K562 (cell line): ENCODE data around the gene GAB1. TPM values are rescaled to one million over a fixed set of nuclear protein-coding genes. Genes with fewer than 3 reads are reported as not detected.

Source experiments
- ATAC-seq: fragments of 200-7000 bp; cut with Tn5 transposase; 3 replicates; pipeline ENCODE4 v1.9.1; 2020; ENCODE audit warnings: moderate library complexity
- BruUV-seq: library from RNA; stranded (reverse); fragments of 400-500 nt; replicated peaks from 2 replicates; lab custom pipeline; 2021; lab: Mats Ljungman, UMichigan
- CTCF ChIA-PET: fragments of 300-600 bp; formaldehyde crosslinking; extraction: SDS; loops from one replicate; lab custom pipeline; 2021; ENCODE audit warnings: low intra/inter-chr PET ratio; lab: Yijun Ruan, JAX
- POLR2A ChIA-PET: fragments of 300-600, 350-650 bp; sonication (Branson Sonifier 250); formaldehyde crosslinking; extraction: SDS; loops from one replicate; lab custom pipeline; 2021; ENCODE audit warnings: antibody characterized with exemption, inconsistent platforms; lab: Yijun Ruan, JAX
- DNase-seq, 4 experiments: peaks; one replicate each; pipeline versions ENCODE4 v3.0.0 to v3.0.0-alpha.2; 2011 to 2018; ENCODE audit warnings: low spot score in 3 of 4, mixed read lengths in 3 of 4; ENCODE audit errors: extremely low read depth in 1 of 4
- FAIRE-seq: peaks from 2 replicates; lab custom pipeline; 2011; peaks lifted over from hg19 to GRCh38; lab: Jason Lieb, UNC
- H2AFZ ChIP-seq: 2 replicates; pipeline ENCODE4 v1.6.0; 2011; ENCODE audit warnings: low read depth, low read length, control low read depth, inconsistent platforms
- H3K27ac ChIP-seq: fragments of 200-600 bp; 3 replicates; pipeline ENCODE4 v1.8.0; 2011; ENCODE audit warnings: low read depth, mild to moderate bottlenecking, control low read depth, inconsistent platforms, low read length, moderate library complexity, mixed read lengths; ENCODE audit errors: extremely low read depth
- H3K27me3 ChIP-seq, 2 experiments: fragments of 300-600 bp in 1 of 2; 2 replicates in 1 of 2; 3 replicates in 1 of 2; pipeline versions ENCODE4 v1.6.0 to v1.8.0; 2011; ENCODE audit warnings: inconsistent platforms in 2 of 2, low read length in 2 of 2, mild to moderate bottlenecking in 1 of 2, mixed read lengths in 1 of 2, moderate library complexity in 1 of 2; ENCODE audit not compliant: control insufficient read depth in 2 of 2, insufficient read depth in 2 of 2
- H3K36me3 ChIP-seq: fragments of 300-600 bp; 3 replicates; pipeline ENCODE4 v1.8.0; 2011; ENCODE audit warnings: mild to moderate bottlenecking, low read length, inconsistent platforms; ENCODE audit not compliant: control insufficient read depth, insufficient read depth
- H3K4me1 ChIP-seq, 2 experiments: fragments of 200-600 bp in 1 of 2; replicated peaks in 1 of 2; 2 replicates in 1 of 2; 3 replicates in 1 of 2; pipeline versions ENCODE4 v1.5.1 to v1.8.0; 2011; ENCODE audit warnings: inconsistent platforms in 2 of 2, low read length in 2 of 2, mild to moderate bottlenecking in 1 of 2, mixed read lengths in 1 of 2, moderate library complexity in 1 of 2; ENCODE audit not compliant: control insufficient read depth in 2 of 2, insufficient read depth in 2 of 2
- H3K4me2 ChIP-seq: 2 replicates; pipeline ENCODE4 v1.6.1; 2011; ENCODE audit warnings: low read length, control low read depth, inconsistent platforms, mixed read lengths; ENCODE audit not compliant: insufficient read depth
- H3K4me3 ChIP-seq: fragments of 200-600 bp; sonication (generic), shearing (Covaris generic); 2 replicates; pipeline ENCODE4 v1.5.1; 2016; ENCODE audit warnings: control low read depth, inconsistent platforms
- H3K79me2 ChIP-seq: fragments of 200-600 bp; 3 replicates; pipeline ENCODE4 v1.8.0; 2011; ENCODE audit warnings: low read length, inconsistent platforms; ENCODE audit not compliant: control insufficient read depth, insufficient read depth
- H3K9ac ChIP-seq, 2 experiments: 2 replicates each; pipeline versions ENCODE4 v1.6.0 to v1.6.1; 2011; ENCODE audit warnings: low read depth in 2 of 2, low read length in 2 of 2, control low read depth in 1 of 2, inconsistent platforms in 1 of 2, mild to moderate bottlenecking in 1 of 2, mixed read lengths in 1 of 2; ENCODE audit not compliant: insufficient read depth in 1 of 2
- H3K9me1 ChIP-seq: one replicate; pipeline ENCODE4 v1.6.0; 2011; ENCODE audit warnings: inconsistent platforms, mild to moderate bottlenecking, low read length, moderate library complexity; ENCODE audit not compliant: control insufficient read depth, insufficient read depth
- H3K9me3 ChIP-seq: replicated peaks from 2 replicates; pipeline ENCODE4 v1.5.1; 2011; ENCODE audit warnings: low read depth, low read length, inconsistent platforms; ENCODE audit not compliant: control insufficient read depth, insufficient read depth
- H4K20me1 ChIP-seq: replicated peaks from 2 replicates; pipeline ENCODE4 v1.6.1; 2011; ENCODE audit warnings: low read length, inconsistent platforms, mixed read lengths; ENCODE audit not compliant: control insufficient read depth, insufficient read depth
- CBFA2T2 ChIP-seq: fragments of 450-650 bp; conservative IDR thresholded peaks from 2 replicates; pipeline ENCODE4 v1.6.1; 2017; ENCODE audit warnings: mild to moderate bottlenecking
- E2F4 ChIP-seq: sonication (generic); formaldehyde crosslinking; IDR thresholded peaks from 2 replicates; pipeline ENCODE4 v1.8.0; 2022; ENCODE audit warnings: mild to moderate bottlenecking, low read depth, missing genetic modification reagents
- GTF2B ChIP-seq: IDR thresholded peaks from 2 replicates; pipeline ENCODE4 v1.6.1; 2011; ENCODE audit not compliant: insufficient read length; ENCODE audit errors: extremely low read depth
- KDM2B ChIP-seq: fragments of 250-450 bp; sonication (Bioruptor Pico); IDR thresholded peaks from 2 replicates; pipeline ENCODE4 v1.8.0; 2021; ENCODE audit warnings: mild to moderate bottlenecking, moderate library complexity
- RAD51 ChIP-seq: fragments of 450-650 bp; IDR thresholded peaks from 2 replicates; pipeline ENCODE4 v1.7.1; 2016; ENCODE audit warnings: low read depth, mild to moderate bottlenecking, borderline replicate concordance
- SREBF1 ChIP-seq: fragments of 150-350 bp; IDR thresholded peaks from 2 replicates; pipeline ENCODE4 v1.6.1; 2014; ENCODE audit warnings: antibody characterized with exemption, low read depth, low read length, borderline replicate concordance
- TCF7 ChIP-seq: sonication (generic); IDR thresholded peaks from 2 replicates; pipeline ENCODE4 v1.6.1; 2016; ENCODE audit warnings: antibody characterized with exemption, borderline replicate concordance
- ZNF217 ChIP-seq: sonication (generic); formaldehyde crosslinking; IDR thresholded peaks from 2 replicates; pipeline ENCODE4 v1.8.0; 2022; ENCODE audit warnings: mild to moderate bottlenecking, missing genetic modification reagents
- WGBS: fragments of 100-300 bp; shearing (Covaris generic); methylation state at CpG from one replicate; pipeline ENCODE4 v1.1.6; 2016; ENCODE audit warnings: low coverage, mixed read lengths; ENCODE audit not compliant: insufficient coverage; ENCODE audit errors: missing lambda C conversion rate; 5-methylcytosine and 5-hydroxymethylcytosine counted together
- in situ Hi-C: fragments of 300-500 bp; cut with MboI; formaldehyde crosslinking; loops from 4 replicates; pipeline ENCODE4 v1.15.0; 2018; ENCODE audit warnings: inconsistent platforms, mixed read lengths
- intact Hi-C: fragments of 100-400 bp; cut with micrococcal nuclease; formaldehyde crosslinking; loops from 2 replicates; pipeline ENCODE4 v1.14.2; 2022
- polyA plus RNA-seq, 8 experiments: library from polyadenylated mRNA; depleted of rRNA in 4 of 8; stranded (reverse) in 5 of 8; unstranded in 3 of 8; fragments of >200 nt; fragmentation: Nextera tagmentation in 2 of 8; fragmentation: Illumina TruSeq in 1 of 8; extraction: Ambion mirVana in 2 of 8; extraction: Trizol in 1 of 8; gene quantifications; 2 replicates each; pipeline versions ENCODE4 v1.2.1 to v1.2.3, GENCODE V29; 2011 to 2014; ENCODE audit warnings: inconsistent platforms in 1 of 8, missing spikeins in 1 of 8
- total RNA-seq, 7 experiments: library from RNA; depleted of rRNA in 6 of 7; stranded (reverse); fragments of >200 nt in 6 of 7; fragmentation: Illumina TruSeq in 2 of 7; extraction: Trizol in 2 of 7; gene quantifications; 2 replicates each; pipeline versions ENCODE4 v1.2.1 to v1.2.3, GENCODE V29; 2011 to 2021; ENCODE audit warnings: low replicate concordance in 1 of 7
- TF ChIP-seq, protein P1 (sequence below): fragments of 450-650 bp; formaldehyde crosslinking; IDR thresholded peaks from 2 replicates; pipeline ENCODE4 v1.4.0; 2020; ENCODE audit warnings: mild to moderate bottlenecking, mixed read lengths

Gene GAB1
- total and polyA plus RNA-seq, 9 of the 15 experiments (the other 6 are each of a cell fraction or from before 2014, with no cell fraction given), result 1.3 to 14.6 (median 7.5) TPM

- no peak for FAIRE-seq
- H3K9me1 ChIP-seq, result no peaks in the 10 kb centered on the region
- H3K27ac ChIP-seq, result no peak overlapping the region
- TF ChIP-seq ZNF217 (CRISPR knock-in tag) (no peak), RAD51 (peak; percentile 50; the same call in 1 of the 2 replicates), E2F4 (no peak), CBFA2T2 (peak; percentile 15; the same call in 1 of the 2 replicates), GTF2B (no peak), SREBF1 (no peak), KDM2B (CRISPR knock-in tag) (no peak), TCF7 (no peak)
- TF ChIP-seq, protein P1, sequence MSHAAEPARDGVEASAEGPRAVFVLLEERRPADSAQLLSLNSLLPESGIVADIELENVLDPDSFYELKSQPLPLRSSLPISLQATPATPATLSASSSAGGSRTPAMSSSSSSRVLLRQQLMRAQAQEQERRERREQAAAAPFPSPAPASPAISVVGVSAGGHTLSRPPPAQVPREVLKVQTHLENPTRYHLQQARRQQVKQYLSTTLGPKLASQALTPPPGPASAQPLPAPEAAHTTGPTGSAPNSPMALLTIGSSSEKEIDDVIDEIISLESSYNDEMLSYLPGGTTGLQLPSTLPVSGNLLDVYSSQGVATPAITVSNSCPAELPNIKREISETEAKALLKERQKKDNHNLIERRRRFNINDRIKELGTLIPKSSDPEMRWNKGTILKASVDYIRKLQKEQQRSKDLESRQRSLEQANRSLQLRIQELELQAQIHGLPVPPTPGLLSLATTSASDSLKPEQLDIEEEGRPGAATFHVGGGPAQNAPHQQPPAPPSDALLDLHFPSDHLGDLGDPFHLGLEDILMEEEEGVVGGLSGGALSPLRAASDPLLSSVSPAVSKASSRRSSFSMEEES (CRISPR knock-in tag), result peak; percentile 55; the same call in 1 of the 2 replicates
- TF ChIP-seq, all 486 proteins: peak for 3
- Histone ChIP-seq H3K4me2 (no peak overlapping the region), H3K4me1 (no peaks in the 10 kb centered on the region), H3K9me3 (peaks cover 5% of the 10 kb centered on the region; the same call in 1 of the 2 replicates), H3K9ac (no peak overlapping the region), H4K20me1 (no peaks in the 10 kb centered on the region), H3K27me3 (no peaks in the 10 kb centered on the region), H3K4me3 (no peak overlapping the region), H3K79me2 (no peaks in the 10 kb centered on the region), H2AFZ (no peak overlapping the region), H3K36me3 (no peaks in the 10 kb centered on the region)
- in situ Hi-C loops, result no loop called here
- BruUV-seq, result no TSS peak
- CTCF ChIA-PET, result no interaction called here
- DNase-seq (no peak), ATAC-seq (no peak)
- 72% methylated on average over 4 of the region's 4 CpGs for WGBS
- POLR2A ChIA-PET, result no interaction called here
- intact Hi-C loops, result no loop called here
Measured at GRCh38 chr4:143432258-143432591, 95.5 kb downstream of the GAB1 start.
